K562 (cell line): ENCODE results near the gene ATP5PD.

ENCODE experiments used
- CBX8 ChIP-seq: fragments of 200-600 bp; sonication (generic); IDR thresholded peaks from 2 replicates; pipeline ENCODE4 v1.6.1; 2012; ENCODE audit warnings: borderline replicate concordance, mixed run types, low read depth, mild to moderate bottlenecking, moderate library complexity, mixed read lengths, low read length, control low read depth, inconsistent platforms; ENCODE audit not compliant: poor library complexity, severe bottlenecking; ENCODE audit errors: extremely low read depth
- CTCF ChIP-seq, 3 experiments: IDR thresholded peaks in 2 of 3; conservative IDR thresholded peaks in 1 of 3; 2 replicates each; pipeline ENCODE4 v1.5.1; 2011 to 2012; ENCODE audit warnings: low read length in 3 of 3, mild to moderate bottlenecking in 3 of 3, control low read depth in 2 of 3, improper control_type of control experiment in 1 of 3, inconsistent platforms in 1 of 3, low read depth in 1 of 3, mixed read lengths in 1 of 3, moderate library complexity in 1 of 3; ENCODE audit not compliant: insufficient read depth in 2 of 3
- EZH2 ChIP-seq: IDR thresholded peaks from 2 replicates; pipeline ENCODE4 v1.6.1; 2012; ENCODE audit warnings: low read depth, mild to moderate bottlenecking, inconsistent platforms, low read length, borderline replicate concordance
- GTF2F1 ChIP-seq: IDR thresholded peaks from 2 replicates; pipeline ENCODE4 v1.6.1; 2011; ENCODE audit warnings: low read depth, low read length, improper control_type of control experiment
- MEF2A ChIP-seq: IDR thresholded peaks from 2 replicates; pipeline ENCODE4 v1.6.1; 2011; ENCODE audit warnings: low read depth, mild to moderate bottlenecking, low read length, moderate library complexity; ENCODE audit not compliant: control insufficient read depth
- SP1 ChIP-seq: sonication (generic); formaldehyde crosslinking; IDR thresholded peaks from 2 replicates; pipeline ENCODE4 v1.8.1; 2022; ENCODE audit warnings: mild to moderate bottlenecking, missing genetic modification reagents
- TAF1 ChIP-seq: IDR thresholded peaks from 2 replicates; pipeline ENCODE4 v1.6.1; 2011; ENCODE audit warnings: mild to moderate bottlenecking, low read length, moderate library complexity; ENCODE audit not compliant: insufficient read depth, control insufficient read depth, severe bottlenecking; ENCODE audit errors: extremely low read depth
- USF2 ChIP-seq: sonication (generic); formaldehyde crosslinking; IDR thresholded peaks from 2 replicates; pipeline ENCODE4 v1.5.0; 2020; ENCODE audit warnings: missing genetic modification reagents
- ZNF583 ChIP-seq: fragments of 250-450 bp; sonication (Bioruptor Pico); IDR thresholded peaks from 2 replicates; pipeline ENCODE4 v1.4.0; 2020
- TF ChIP-seq, protein P1 (sequence below): fragments of 450-650 bp; IDR thresholded peaks from 2 replicates; pipeline ENCODE4 v1.6.1; 2016; ENCODE audit warnings: low read depth, mild to moderate bottlenecking, moderate library complexity

DNA sequence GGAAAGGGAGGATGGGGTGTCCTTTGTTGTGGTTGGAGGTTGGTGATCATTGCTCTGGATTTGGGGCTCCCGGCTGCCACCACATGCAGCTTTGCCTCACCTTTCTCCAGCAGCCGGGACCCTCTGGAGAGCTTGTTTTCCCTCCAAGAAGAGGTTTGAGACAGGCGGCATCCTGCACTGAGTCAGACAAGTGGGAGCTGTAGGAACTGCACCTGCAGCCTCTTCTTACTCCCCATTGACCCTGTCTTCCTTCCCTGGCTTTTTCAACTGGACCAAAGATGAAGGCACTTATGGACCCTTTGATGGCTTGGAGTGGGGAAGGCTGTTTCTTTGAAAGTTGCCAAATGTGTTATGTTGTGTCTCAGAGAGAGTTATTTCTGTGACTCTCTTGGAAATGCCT lies 16.9 kb upstream of the ATP5PD start:
- no peak for TF ChIP-seq MEF2A
- no peak for TF ChIP-seq CTCF (IDR thresholded peaks at IDR 0.05 in 2 of 3, conservative IDR thresholded peaks at IDR 0.05 in 1 of 3; ENCODE audit: insufficient read depth in 2 of 3, low read depth in 1 of 3, low read length in 3 of 3)
- no peak for TF ChIP-seq ZNF583
- no peak for TF ChIP-seq CBX8
- TF ChIP-seq TAF1 = no peak
- TF ChIP-seq, protein P1, sequence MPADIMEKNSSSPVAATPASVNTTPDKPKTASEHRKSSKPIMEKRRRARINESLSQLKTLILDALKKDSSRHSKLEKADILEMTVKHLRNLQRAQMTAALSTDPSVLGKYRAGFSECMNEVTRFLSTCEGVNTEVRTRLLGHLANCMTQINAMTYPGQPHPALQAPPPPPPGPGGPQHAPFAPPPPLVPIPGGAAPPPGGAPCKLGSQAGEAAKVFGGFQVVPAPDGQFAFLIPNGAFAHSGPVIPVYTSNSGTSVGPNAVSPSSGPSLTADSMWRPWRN = no peak
- no peak for TF ChIP-seq EZH2
- TF ChIP-seq USF2 (CRISPR knock-in tag) = no peak
- TF ChIP-seq SP1 (CRISPR knock-in tag) = no peak
- no peak for TF ChIP-seq GTF2F1
